ENCODE measurements around the gene POLR3G. TPM values are rescaled to one million over a fixed set of nuclear protein-coding genes. Genes with fewer than 3 reads are reported as not detected.

Gene POLR3G
- total RNA-seq, 4 donors from 2014 or later = 1.3 to 5.2 (median 2.8) TPM

DNA sequence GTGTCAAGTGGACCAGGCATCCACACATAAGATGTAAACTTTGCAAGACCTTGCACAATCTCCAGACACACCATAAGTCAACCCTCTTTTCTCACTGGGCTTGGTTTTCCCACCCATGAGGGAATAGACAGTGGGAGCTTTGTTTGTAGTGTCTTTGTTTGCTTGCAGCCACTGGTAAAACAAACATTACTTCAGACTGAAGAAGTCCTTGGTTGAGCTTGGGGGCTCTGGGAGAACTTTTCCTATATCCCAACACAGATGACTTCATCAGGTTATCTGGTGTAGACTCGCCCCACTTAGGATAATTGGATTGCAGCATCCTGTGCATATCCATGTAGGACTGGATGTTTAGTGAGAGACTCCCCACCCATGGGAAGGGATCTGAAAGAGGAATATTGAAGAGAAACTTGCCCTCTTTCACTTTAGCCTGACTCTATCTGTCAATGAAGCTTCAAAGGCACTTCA, 72.4 kb downstream of the POLR3G start:
- DNase-seq (ENCODE audit: low spot score) = no peak
- no peak for ATAC-seq (ENCODE audit: low FRiP score)
- TF ChIP-seq, protein P1, sequence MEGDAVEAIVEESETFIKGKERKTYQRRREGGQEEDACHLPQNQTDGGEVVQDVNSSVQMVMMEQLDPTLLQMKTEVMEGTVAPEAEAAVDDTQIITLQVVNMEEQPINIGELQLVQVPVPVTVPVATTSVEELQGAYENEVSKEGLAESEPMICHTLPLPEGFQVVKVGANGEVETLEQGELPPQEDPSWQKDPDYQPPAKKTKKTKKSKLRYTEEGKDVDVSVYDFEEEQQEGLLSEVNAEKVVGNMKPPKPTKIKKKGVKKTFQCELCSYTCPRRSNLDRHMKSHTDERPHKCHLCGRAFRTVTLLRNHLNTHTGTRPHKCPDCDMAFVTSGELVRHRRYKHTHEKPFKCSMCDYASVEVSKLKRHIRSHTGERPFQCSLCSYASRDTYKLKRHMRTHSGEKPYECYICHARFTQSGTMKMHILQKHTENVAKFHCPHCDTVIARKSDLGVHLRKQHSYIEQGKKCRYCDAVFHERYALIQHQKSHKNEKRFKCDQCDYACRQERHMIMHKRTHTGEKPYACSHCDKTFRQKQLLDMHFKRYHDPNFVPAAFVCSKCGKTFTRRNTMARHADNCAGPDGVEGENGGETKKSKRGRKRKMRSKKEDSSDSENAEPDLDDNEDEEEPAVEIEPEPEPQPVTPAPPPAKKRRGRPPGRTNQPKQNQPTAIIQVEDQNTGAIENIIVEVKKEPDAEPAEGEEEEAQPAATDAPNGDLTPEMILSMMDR (IDR thresholded peaks at IDR 0.05) = no peak

DNA sequence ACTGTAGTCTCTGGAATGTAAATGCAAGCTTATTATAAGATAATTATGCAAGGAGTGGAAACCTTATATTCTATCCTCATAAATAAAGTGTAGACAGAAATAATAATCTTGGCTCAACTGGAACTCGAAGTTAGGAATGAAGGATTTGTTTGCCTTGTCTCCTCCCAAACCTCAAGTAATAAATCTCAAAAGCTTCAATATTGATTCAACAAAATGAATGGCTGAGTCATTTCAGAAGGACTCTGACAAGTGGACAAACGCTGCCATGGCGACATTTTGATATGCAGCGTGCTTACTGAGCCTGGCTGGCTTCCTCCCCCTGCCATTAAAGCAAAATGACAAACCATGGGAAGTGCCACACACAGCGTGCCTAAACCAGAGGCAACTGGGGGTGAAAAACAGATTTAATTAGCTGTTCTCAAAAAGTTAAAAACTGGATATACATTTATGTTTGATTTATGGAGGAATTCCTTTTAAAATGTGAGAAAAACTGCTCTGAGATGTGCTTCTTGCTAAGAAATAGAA, 73.5 kb downstream of the POLR3G start:
- DNase-seq (ENCODE audit: low spot score) (no peak), ATAC-seq (ENCODE audit: low FRiP score) (no peak)
- TF ChIP-seq, protein P1 (IDR thresholded peaks at IDR 0.05) = no peak

DNA sequence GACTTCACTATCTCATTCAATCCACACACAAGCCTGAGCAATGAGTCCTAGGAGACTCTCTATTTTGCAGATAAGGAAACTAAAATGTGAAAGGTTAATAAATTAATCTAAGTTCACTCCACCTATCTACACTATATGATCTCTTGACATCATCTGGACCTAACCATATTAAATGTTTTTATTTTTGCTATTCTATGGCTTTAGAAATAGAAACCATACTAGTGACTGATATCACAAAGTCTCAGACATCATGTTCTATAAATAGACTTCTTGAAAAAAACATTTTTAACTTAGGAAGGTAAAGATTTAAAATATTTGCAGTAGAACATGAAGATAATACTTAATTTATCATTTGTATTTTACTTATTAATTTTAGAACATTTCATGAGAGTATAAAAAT, 74.6 kb downstream of the POLR3G start:
- TF ChIP-seq, protein P1 (IDR thresholded peaks at IDR 0.05) = no peak
- ATAC-seq (ENCODE audit: low FRiP score) (no peak), DNase-seq (ENCODE audit: low spot score) (no peak)

DNA sequence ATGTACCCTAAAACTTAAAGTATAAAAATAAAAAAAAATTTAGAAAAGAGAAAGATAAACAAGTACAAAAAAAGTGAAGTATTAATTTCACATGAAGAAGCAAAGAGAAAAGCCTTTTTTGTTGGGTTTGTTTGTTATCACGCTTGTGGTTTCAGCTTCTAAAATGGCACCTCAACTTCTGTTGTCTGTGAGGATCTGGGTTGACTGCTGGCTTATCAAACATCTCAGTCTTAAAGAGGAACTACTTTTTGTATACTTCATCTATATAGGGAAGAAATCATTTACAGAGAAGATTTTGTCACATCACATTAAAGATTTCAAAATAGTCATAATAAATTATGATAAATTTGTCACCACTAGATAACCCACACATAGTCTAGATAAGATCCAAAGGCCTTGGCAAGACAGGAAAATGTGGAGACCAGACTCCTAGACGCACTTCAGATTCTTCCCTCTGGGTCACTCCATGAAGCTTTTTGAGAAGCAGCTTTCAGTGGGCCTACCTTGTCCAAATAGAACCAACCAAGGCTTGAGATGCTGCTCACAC, 75.1 kb downstream of the POLR3G start:
- ATAC-seq (ENCODE audit: low FRiP score) = no peak
- TF ChIP-seq, protein P1 (IDR thresholded peaks at IDR 0.05) = no peak
- no peak for DNase-seq (ENCODE audit: low spot score)

DNA sequence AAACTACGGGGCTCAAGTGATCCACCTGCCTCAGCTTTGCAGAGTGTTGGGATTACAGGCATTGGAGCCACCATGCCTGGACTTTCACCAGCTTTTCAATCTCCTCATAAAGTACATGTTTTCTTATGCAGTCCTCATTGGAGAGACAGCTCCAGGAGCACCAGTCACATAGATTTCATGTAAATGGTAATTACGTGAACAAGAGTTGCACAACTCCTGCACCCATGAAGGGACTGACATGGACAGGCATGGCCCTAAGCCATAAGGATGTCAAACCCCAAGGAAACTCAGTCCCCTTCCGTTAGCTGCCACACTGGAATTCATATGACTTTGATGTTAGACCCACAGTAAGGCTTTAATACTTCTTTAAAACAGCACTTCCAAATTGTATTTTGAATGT, 76.3 kb downstream of the POLR3G start:
- TF ChIP-seq, protein P1 (IDR thresholded peaks at IDR 0.05) = no peak
- no peak for ATAC-seq (ENCODE audit: low FRiP score)
- DNase-seq (ENCODE audit: low spot score) = no peak

DNA sequence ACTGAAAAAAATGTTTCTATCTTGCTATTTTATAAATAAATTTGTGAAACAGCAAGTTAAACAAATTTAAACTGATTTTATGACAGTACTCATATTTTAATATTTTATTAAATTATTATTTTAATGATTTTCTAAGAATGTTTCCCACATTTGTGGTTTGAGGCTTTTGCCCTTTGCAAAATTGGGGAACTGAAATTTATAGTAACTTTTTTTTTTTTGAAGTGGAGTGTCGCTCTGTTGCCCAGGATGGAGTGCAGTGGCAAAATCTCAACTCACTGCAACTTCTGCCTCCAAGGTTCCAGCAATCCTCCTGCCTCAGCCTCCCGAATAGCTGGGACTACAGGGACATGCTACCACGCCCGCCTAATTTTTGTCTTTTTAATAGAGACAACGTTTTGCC, 76.7 kb downstream of the POLR3G start:
- no peak for DNase-seq (ENCODE audit: low spot score)
- TF ChIP-seq, protein P1 (IDR thresholded peaks at IDR 0.05) = no peak

DNA sequence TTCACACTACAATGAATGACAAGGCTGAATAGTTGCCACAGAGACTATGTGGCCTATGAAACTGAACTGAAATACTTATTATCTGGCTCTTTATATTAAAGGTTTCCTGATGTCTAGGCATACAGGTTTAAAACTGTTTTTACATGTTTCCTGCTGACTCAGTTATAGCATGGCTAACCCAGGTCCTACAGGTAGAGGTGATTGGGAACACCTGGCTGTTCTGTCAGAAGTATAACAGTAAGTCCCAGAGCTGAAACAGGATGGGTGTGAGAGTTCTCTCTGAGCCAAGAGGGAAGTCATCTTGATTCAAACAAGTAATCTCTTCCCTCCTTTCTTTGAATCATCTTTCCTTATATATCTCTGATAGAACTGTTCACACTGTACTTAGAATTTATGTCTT, 79.0 kb downstream of the POLR3G start:
- no peak for ATAC-seq (ENCODE audit: low FRiP score)

More for the DNA sequence above, 76.7 kb downstream of the POLR3G start:
- ATAC-seq (ENCODE audit: low FRiP score) = no peak

More for the DNA sequence above, 79.0 kb downstream of the POLR3G start:
- DNase-seq (ENCODE audit: low spot score) = no peak
- TF ChIP-seq, protein P1 (IDR thresholded peaks at IDR 0.05) = no peak
